ENCODE measurements around the gene TACC3.

TACC3 gene

DNA sequence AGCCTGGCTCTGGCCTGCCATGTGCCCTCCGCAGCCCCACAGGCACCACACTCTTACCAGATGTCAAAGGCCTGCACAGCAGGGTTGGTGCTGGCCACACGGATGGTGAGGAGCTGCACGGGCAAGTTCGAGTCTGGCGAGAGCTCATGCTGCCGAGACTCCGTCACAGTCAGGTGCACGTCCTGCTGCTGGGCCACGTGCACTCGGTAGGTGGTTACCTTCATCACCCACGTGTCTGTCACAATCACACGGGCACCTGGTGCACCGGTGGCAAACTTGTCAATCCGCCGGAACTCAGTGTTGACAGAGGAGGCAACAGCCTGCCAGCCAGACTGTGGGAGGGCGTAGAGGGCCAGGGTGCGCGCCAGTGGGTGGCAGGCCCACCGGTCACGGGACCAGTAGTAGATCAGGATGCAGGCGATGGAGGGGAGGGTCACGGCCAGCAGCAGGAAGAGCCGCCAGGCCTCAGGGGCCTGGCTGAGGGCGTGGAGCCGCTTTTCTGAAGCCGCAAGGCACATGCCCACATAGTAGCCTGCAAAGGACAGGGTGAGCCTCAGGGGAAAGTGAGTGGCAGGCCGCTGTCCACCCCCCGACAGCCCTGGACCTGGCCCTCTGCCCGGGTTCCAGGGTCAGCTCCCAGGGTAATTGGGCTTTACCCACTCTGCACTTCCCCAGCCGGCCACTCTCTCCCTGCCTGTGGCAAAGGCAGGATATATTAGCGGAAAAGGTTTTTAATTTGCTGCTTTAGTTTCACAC lies 3.0 kb upstream of the TACC3 start:
- peak in 34 of 42 donors; percentile 25 to 82 (median 62) for DNase-seq
- intact Hi-C loops (cut with DNase I): no loop called here

DNA sequence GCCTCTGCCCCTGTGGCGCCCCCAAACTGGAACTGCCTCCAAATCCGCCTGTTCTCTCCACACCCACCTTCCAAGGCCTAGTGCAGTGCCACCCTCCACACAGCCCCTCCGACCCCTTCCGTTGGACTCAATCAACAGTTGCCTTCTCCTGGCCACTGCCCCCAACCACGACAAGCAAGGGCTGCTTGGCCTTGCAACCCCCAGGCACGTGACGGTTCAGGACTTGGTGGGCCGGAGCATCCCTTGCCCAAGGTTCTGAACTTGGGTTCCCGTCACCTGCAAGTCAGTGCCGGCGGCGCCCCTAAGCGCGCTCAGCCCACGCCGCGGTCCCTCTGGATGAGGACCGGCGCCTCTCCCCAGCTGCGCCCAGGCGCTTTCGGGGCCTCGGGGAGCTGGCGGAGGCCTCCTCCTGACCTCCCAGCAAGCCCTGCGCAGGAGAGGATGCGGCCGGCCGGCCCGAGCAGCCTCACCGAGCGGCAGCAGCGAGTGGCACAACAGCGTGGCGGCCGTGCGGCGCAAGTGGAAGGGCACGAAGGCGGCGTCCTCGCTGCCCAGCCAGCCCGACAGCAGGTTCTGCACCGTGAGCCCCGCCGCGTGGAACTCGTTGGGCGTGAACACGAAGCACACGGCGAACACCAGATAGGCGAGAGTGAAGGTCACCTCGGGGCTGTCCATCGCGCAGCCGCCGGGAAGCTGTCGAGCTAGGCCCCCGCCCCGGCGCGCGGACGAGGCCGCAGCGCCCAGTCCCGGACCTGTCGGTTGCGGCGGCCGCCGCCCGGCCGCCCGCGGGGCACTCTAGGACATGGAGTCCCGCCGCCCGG lies 948 bp upstream of the TACC3 start:
- intact Hi-C loops (cut with DNase I): loop anchor here (10.0 kb wide), 1 partner anchor 366 kb away; no protein-coding TSS in a partner anchor
- DNase-seq: peak in 37 of 42 donors; percentile 22 to 71 (median 47)

DNA sequence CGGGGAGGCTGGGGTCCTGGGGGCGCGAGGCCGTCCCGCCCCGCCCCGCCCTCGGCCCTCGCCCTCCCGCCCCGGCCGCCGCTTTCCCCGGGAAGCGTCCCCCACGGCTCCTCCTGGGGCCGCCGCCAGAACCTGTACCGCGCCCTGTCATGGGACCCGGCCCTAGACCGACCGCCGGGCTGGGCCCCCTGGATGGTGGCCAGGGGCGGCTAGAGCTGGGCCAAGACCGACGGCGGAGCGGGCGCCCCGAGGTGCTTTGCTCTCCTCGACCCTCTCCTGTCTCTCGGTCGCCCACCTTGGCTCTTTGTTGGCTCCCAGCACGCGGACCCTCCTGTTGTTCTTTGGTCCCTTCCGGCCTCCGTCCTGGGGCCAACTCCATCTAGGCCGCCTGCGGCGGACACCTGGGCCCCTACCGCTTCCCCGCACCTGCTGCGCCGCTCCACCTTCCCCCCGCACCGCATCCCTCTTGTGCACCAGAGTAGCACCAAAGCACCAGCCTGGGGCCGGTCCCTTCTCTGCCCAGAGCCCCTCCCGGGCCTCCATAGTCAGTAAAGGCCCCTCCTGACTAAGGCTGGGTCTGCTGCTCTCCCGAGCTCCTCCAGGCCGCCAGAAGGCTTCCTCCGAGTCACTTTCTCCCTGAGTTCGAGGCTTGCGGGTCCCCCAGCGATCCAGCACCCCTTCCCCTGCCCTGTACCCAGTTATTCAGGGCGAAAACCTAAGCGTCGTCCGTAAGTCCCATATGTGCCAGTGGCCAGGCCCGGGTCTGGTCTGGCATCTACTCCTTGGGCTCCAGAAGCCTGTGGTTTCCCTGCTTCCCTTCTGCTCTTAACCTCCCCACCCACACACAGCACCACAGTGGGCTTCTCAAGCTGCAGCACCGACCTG lies 587 bp downstream of the TACC3 start:
- intact Hi-C loops (cut with DNase I): loop anchor here (10.0 kb wide), 1 partner anchor 367 kb away; no protein-coding TSS in a partner anchor
- no peak for DNase-seq

DNA sequence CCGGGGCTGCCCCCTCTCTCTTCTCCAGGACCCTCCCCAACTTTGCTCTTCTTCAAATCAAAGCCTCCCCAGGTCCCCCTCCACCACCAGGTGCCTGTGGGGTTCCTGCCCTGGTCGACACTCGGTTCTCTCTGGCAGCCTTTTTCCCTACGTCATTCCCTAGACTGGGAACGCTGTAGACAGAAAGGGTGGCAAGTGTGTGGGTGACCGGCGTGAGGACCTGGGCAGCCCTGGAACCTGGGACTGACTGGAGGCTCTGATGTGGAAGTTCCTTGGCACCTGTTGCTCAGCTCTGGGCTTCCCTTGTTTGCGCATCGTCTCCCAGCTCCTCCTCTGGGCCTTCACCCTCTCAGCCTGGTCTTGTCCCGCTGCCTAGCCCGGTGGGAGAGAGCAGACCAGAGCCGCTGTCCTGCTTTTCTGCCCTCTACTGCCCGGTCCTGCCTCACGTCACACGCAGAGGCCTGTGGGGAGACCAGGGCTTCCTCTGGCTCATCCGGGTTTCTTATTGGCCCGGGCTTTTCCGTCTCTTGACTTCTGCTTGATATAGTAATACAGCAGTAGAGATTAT lies 1.3 kb downstream of the TACC3 start:
- DNase-seq: no peak

DNA sequence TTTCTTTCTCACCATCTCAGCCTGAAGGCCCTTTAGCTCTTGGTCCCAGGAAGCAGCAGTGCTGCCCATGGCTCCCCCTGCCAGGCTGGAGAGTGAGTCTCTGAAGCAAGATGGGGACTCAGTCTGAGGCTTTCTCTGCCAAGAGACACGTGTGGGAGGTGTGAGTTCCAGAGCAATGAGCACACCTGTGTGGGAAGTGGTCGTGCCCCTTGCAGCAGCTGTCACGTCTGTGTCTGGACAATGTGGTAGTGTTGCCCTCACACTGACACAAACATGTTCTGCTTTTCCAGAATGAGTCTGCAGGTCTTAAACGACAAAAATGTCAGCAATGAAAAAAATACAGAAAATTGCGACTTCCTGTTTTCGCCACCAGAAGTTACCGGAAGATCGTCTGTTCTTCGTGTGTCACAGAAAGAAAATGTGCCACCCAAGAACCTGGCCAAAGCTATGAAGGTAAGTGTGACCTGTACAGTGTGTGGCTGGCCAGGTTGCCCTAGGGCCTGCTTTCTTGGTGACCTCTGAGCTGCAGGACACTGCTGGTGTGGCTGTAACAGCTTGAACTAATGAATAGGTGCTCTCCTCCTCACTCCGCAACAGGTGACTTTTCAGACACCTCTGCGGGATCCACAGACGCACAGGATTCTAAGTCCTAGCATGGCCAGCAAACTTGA lies 1.9 kb downstream of the TACC3 start:
- intact Hi-C loops (cut with DNase I): loop anchor here (10.0 kb wide), 1 partner anchor 368 kb away; no protein-coding TSS in a partner anchor
- no peak for DNase-seq

More for the DNA sequence above, 1.3 kb downstream of the TACC3 start:
- intact Hi-C loops (cut with DNase I): loop anchor here (10.0 kb wide), 1 partner anchor 368 kb away; no protein-coding TSS in a partner anchor

DNA sequence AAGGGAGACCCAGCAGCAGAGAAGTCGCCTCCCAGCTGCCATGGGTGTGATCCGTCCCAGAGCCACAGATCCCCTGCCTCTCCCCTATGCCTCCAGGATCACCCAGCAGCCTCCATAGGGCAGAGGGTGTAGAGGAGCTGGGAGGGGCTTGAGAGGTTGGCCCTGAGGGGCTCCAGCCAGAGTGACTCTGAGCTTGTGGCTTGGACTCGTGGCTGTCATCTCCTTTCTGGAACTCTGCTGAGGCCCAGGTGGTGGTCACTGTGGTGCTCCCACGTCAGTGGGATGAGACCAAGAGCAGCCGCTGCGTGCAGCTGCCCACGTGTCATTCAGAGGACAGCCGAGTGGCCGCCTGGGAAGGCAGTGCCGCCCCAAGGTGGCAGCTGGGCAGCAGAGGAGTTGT lies 4.2 kb downstream of the TACC3 start:
- DNase-seq: no peak
- intact Hi-C loops (cut with DNase I): loop anchor here (5.0 to 10.0 kb wide), 2 partner anchors 33 to 371 kb away; no protein-coding TSS in a partner anchor

DNA sequence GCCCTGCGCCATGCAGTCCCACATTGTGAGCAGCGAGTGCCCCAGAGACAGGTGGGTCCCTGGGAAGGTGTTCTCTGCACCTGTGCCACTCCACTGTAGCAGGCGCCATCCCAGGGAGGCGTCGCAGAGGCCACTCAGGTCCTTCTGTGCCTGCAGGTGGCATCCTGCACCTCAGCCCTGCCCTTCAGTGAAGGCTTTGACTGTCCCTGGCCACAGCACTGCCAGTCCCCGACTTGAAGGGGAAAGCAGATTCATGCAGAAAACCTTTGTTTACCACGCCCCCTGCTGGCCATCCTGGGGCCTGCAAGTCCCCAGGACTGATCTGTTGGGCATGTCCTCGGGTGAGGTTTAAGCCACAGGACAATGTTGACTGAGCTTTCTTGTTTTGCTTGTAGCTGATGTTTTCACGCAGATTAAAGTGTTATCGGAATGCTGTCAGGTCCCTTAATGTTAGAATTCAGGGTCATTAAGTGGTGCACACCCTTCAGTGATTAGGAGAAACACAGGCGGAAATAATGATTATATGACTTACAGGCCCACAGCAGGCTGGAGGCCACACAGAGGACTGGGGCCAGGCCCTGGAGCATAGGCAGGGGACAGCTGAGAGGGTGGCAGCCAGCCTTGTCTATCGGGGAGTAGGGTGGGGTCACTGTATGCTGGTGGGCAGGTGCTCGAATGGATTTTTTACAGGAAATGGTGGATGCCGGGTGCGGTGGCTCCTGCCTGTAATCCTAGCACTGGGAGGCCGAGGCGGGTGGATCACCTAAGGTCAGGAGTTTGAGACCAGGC lies 5.0 kb downstream of the TACC3 start:
- intact Hi-C loops (cut with DNase I): loop anchor here (5.0 to 10.0 kb wide), 2 partner anchors 34 to 372 kb away; no protein-coding TSS in a partner anchor
- peak; percentile 60 to 97 (median 93) for DNase-seq

DNA sequence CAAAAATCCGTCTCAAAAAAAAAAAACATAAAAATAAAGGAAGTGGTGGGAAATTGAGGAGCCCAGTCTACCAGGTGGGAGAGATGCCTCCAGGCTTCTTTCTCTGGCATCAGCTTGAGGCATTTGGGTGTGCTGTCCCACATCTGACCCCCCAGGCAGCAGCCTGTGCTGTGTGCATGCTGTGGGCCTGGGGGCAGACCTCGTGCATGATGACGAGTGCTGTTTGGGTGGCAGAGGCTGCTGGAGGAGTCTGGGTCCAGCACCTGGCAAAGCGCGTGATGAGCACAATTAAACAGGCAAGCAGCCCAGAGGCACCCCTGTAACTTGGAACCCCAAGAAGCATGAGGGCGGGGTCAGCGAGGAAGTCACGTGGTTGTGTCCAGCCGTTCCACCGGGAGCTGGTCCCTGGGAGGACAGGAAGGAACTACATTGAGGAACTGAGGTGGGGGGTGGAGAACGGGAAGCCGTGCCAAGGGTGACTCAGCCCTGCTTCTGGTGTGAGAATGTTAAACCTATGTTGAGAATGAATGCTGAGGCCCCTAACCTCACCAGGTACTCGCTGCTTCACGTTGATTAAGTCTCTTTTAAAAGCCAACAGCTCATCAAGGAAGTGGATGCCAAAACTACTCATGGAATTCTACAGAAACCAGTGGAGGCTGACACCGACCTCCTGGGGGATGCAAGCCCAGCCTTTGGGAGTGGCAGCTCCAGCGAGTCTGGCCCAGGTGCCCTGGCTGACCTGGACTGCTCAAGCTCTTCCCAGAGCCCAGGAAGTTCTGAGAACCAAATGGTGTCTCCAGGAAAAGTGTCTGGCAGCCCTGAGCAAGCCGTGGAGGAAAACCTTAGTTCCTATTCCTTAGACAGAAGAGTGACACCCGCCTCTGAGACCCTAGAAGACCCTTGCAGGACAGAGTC lies 6.1 kb downstream of the TACC3 start:
- intact Hi-C loops (cut with DNase I): loop anchor here (5.0 to 10.0 kb wide), 2 partner anchors 35 to 373 kb away; no protein-coding TSS in a partner anchor
- DNase-seq: peak in 16 of 42 donors; percentile 15 to 70 (median 45)

DNA sequence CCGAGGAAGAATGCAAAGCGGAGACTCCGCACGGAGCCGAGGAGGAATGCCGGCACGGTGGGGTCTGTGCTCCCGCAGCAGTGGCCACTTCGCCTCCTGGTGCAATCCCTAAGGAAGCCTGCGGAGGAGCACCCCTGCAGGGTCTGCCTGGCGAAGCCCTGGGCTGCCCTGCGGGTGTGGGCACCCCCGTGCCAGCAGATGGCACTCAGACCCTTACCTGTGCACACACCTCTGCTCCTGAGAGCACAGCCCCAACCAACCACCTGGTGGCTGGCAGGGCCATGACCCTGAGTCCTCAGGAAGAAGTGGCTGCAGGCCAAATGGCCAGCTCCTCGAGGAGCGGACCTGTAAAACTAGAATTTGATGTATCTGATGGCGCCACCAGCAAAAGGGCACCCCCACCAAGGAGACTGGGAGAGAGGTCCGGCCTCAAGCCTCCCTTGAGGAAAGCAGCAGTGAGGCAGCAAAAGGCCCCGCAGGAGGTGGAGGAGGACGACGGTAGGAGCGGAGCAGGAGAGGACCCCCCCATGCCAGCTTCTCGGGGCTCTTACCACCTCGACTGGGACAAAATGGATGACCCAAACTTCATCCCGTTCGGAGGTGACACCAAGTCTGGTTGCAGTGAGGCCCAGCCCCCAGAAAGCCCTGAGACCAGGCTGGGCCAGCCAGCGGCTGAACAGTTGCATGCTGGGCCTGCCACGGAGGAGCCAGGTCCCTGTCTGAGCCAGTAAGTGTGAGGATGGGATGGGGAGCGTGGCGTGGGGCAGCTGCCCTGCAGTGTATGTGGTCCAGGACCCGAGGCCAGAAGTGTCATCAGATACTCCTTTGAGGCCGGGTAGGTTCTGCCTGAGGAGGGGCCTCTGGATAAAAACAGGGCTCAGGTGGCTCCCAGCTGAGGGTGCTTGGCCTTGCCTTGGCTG lies 7.0 kb downstream of the TACC3 start:
- intact Hi-C loops (cut with DNase I): loop anchor here (5.0 to 10.0 kb wide), 2 partner anchors 36 to 374 kb away; no protein-coding TSS in a partner anchor
- no peak for DNase-seq

DNA sequence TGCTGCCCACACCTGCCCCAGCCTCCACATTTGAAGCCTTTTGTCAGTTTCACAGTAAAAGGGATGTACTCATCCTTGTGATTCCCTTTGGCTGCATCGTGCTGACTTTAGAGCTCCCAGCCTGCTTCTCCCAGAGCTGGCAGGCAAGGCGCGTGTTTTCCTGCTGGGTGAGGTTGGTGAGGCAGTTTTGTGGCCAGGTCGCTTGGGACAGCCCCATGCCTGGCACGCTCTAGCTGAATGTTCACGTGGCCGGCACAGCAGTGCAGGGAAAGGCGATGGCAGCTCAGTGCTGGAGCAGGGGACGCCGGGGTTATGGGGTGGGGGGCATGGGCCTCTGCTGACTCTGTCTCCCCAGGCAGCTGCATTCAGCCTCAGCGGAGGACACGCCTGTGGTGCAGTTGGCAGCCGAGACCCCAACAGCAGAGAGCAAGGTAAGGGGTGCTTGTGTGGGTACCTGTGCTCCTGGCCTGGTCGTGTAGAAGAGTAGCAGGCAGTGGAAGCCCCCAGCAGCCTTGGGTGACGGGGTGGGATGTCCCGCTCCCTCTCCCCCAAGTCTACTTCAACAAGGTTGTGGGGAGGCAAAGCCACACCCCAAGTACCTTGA lies 9.3 kb downstream of the TACC3 start:
- intact Hi-C loops (cut with DNase I): no loop called here
- DNase-seq: no peak

DNA sequence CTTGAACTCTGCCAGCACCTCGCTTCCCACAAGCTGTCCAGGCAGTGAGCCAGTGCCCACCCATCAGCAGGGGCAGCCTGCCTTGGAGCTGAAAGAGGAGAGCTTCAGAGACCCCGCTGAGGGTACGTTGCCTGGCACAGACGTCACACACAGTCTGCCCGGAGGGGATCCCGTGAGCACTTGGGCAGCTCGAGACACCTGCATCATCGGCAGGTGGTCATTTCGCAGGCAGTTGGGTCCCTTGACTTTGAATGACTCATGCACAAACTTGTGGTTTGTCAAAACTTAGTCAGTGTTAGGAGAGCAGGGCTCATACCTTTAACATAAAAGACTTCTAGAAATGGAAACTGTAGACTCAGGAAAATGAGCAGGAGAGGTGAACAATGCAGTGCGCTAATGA lies 9.9 kb downstream of the TACC3 start:
- intact Hi-C loops (cut with DNase I): no loop called here
- DNase-seq: peak in 1 of 42 donors; percentile 2

DNA sequence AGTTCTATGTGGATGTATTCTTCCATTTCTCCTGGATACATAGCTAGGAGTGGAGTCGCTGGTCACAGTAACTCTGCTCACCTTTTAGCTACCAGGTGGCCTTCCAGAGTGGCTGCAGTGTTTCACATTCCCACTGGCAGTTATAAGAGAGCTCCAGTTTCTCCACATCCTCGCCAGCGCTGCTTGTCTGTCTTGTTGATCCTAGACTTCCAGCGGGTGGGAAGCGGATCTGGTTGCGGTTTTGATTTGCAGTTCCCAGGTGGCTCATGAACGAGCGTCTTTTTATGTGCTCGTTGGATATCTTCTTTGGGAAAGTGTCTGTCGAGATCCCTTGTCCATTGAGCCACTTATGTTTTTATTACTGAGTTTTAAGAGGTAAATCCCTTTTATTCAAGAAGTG lies 11.6 kb downstream of the TACC3 start:
- intact Hi-C loops (cut with DNase I): no loop called here

DNA sequence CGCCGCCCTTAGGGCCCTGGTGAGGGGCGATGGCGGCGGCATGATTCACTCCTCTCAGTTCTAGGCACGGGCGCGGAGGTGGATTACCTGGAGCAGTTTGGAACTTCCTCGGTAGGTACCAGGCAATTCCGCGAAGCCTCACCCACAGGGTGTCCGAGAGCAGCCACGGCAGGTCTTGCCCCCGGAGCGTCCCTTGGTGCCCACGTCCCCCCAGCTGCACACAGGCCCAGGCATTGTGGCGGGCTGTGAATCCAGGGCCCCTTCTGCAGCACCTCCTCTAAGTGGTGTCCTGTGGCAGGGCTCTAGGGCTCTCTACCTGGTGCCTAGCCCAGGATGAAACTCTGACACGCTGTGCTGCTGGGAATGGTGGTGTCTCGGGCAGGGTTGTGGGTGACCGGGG lies 13.9 kb downstream of the TACC3 start:
- intact Hi-C loops (cut with DNase I): no loop called here
- DNase-seq: no peak

More for the DNA sequence above, 11.6 kb downstream of the TACC3 start:
- DNase-seq: no peak

DNA sequence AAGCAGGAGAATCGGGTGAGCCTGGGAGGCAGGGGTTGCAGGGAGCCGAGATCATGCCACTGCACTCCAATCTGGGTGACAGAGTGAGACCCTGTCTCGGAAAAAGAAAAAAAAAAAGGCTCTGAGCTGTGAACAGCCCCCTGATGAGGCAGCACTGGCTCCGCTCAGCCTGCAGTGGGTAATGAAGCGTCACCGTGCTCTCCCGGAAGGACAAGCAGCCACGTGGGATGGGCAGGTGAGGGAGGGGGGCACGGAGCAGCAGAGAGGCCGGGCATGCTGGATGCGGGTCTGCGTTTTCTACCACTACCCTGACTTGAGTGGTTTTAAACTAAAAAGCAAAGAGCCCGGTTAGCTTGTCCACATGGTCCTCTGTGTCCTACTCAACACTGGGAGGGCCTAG lies 15.5 kb downstream of the TACC3 start:
- no peak for DNase-seq
- intact Hi-C loops (cut with DNase I): no loop called here

DNA sequence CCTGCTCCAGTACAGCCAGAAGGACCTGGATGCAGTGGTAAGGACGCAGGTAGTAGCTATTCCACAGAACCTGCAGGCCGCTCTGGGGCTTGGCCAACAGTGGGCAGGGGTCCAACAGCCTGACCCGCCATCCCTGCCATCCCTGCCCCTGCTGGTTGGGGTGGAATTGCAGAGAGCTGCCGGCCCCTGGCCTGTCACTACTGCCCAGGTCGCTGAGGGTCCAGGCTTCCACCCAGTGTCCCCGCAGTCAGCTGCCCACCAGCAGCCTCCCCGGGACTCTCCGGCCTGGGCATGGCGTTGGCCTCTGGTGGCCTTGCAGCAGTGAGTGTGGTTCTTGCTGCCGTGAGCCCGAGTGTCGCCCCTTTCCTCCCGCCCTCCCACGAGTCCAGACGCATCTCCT lies 16.3 kb downstream of the TACC3 start:
- no peak for DNase-seq
- intact Hi-C loops (cut with DNase I): no loop called here
